ENCODE data around the gene ANKFY1.

ANKFY1 gene

GRCh38 chr17:4125552-4125951 is 138.2 kb downstream of the ANKFY1 start:
- DNase-seq (ENCODE audit: extremely low read depth in 1 of 2, low read depth in 1 of 2), result no peak

GRCh38 chr17:4124999-4125398 is 138.8 kb downstream of the ANKFY1 start:
- no peak for DNase-seq (ENCODE audit: extremely low read depth in 1 of 2, low read depth in 1 of 2)

GRCh38 chr17:4120332-4120731 is 143.4 kb downstream of the ANKFY1 start:
- DNase-seq (ENCODE audit: extremely low read depth in 1 of 2, low read depth in 1 of 2), result no peak

GRCh38 chr17:4119299-4119698 is 144.5 kb downstream of the ANKFY1 start:
- no peak for DNase-seq (ENCODE audit: extremely low read depth in 1 of 2, low read depth in 1 of 2)

GRCh38 chr17:4118015-4118743 is 145.6 kb downstream of the ANKFY1 start:
- DNase-seq (ENCODE audit: extremely low read depth in 1 of 2, low read depth in 1 of 2), result no peak

- DNase-seq (ENCODE audit: extremely low read depth in 1 of 2, low read depth in 1 of 2), result no peak
These were observed 147.3 kb downstream of the ANKFY1 start for GRCh38 chr17:4116516-4116915.

Measured in stimulated activated CD8-positive, alpha-beta memory T cell treated with anti-CD3 and anti-CD28 coated beads, Interleukin-7, amount 100 ng/mL, for 48 hours (primary cell).